Stimulated activated CD4-positive, alpha-beta T cell treated with anti-CD3 and anti-CD28 coated beads, Interleukin-4, amount 100 ng/mL, for 48 hours (primary cell): ENCODE measurements around the gene DPP10.

Experiments used
- DNase-seq, 2 donors: peaks; one replicate each; pipeline ENCODE4 v3.0.0-alpha.2; 2020; ENCODE audit warnings: low read depth in 2 of 2

DPP10 gene

GRCh38 chr2:114805195-114805594 lies 362.8 kb downstream of the DPP10 start:
- no peak for DNase-seq

DNA sequence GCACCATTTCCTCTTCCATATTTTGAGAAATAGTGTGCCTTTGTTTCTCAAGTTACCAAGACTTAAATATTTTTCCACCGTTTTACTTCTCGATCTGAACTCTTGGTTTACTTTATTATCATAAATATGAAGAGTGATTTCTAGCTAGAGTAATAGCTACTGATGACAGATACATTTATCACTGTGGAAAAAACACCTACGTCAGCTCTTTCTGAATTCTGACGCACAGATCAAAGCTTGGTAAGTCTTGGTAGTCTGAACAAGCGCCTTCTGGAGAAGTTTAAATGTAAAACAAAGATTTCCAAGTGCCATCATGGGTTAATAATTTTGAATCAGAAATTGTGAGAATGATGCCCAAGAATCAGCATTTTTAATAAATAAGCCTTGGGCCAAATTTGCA lies 367.7 kb downstream of the DPP10 start:
- DNase-seq, result no peak

GRCh38 chr2:114812261-114812660 lies 369.8 kb downstream of the DPP10 start:
- DNase-seq, result no peak

- no peak for DNase-seq
Measured at GRCh38 chr2:114814355-114814754, 371.9 kb downstream of the DPP10 start.

- no peak for DNase-seq
Measured at GRCh38 chr2:114821055-114821454, 378.6 kb downstream of the DPP10 start.

DNA sequence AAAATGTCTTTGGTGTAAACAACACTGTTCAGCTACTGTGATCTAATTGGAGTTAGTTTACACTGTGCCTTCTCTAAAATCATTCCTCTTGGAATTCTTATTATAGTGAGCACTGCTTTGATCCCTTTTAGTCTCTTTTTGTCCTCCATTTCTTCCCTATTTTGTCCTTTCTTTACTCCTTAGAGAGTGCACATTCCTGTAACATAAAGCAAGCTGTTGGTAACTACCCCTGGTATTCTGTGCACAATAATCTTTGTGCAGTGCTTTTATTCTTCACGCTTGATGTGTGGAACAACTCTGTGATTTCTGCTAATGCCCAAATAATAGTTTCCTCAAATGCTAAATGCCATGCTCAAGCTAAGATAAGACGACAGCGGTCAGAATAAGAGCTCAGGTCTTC lies 401.5 kb downstream of the DPP10 start:
- DNase-seq, result no peak

GRCh38 chr2:114857196-114857595 lies 414.8 kb downstream of the DPP10 start:
- no peak for DNase-seq

DNA sequence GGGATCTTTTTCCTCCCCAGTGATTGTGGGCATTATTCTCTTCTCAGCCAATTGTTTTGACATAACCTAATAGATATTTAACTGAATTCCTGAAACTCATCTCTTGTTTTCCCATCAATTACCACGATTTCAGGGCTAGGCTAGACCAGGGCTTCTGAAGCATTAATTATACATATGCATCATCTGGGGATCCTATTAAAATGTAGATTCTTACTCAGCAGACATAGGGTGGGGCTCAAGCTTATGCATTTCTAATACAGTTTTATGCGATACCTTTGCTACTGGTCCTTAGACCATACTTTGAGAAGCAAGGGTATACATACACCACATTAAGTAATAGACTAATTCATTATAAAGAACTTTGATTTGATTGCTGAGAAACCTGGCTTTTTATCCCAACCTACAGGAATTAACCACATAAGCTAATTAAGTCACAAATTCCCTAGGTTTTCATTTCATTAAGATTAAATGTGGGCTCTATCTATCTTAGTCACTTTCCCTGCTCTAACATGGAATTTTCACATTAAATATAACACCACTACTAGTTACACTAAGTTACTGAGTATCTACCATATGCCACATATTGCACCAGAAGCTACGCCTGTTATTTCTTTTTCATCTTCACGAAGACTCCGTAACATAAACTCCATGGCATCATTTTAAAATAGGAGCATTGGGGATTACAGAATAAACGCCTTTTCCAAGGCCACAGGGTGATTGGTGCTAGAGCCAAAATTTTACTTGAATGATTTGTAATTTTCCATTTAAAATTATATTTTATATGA lies 417.5 kb downstream of the DPP10 start:
- no peak for DNase-seq

GRCh38 chr2:114862243-114862642 lies 419.8 kb downstream of the DPP10 start:
- no peak for DNase-seq

DNA sequence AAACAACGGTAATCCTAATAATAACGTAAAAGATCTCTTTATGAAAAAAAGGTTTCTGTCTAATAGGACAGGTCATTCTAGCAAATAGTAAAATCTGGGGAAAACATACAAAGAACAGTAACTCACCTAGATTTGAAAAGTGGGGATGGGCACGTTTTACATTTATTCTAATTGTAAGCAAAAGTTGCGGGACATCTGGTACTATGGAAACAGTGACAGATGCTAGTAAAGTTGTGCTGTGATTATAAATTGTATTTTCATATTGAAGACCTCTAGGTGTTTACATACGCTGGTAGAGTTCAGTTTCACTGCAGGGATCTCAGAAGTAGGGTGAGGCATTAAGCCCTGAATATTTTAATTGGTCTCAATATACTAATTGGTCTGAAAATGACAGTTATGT lies 422.5 kb downstream of the DPP10 start:
- DNase-seq, result no peak

DNA sequence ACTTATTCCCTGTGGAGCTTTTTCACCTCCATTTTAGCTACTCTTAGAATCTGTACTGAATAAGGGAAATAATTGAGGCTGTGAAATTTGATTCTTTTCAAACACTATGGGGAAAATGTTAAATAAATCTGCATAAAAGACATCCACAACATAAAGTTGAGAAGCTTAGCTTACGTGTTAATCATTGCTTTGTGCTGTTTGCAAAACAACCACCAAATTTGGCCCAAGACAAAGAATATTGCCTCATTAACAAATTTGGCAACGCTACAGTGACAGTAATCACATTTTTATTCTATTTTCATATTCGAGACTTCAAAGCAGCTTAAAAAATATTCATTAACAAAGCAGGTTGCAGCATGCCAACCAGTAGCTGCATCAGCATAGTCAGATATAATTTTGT lies 437.6 kb downstream of the DPP10 start:
- DNase-seq, result no peak

DNA sequence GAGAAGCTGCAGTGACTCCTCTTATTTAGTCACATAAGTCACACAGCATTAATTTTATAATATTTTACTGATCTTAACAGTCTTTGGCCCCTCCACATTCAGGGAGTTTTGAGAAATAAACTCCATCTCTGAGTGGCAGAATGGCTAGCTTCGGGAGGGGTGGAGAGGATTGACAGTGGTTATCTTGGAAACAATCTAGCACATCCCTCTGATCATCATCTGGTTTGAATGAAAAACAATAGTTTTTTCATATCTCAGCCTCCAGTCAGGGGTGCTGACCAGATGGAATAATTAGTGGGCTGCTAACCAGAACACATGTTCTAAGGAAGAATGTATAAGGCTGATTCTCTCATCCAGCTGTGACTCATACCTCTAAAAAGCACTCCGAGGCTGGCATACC lies 477.5 kb downstream of the DPP10 start:
- DNase-seq, result no peak

- no peak for DNase-seq
Measured at GRCh38 chr2:114922076-114922475, 479.6 kb downstream of the DPP10 start.

GRCh38 chr2:114925296-114926255 lies 483.1 kb downstream of the DPP10 start:
- DNase-seq, result no peak

- no peak for DNase-seq
Measured at GRCh38 chr2:114926303-114926702, 483.9 kb downstream of the DPP10 start.

GRCh38 chr2:114929225-114929624 lies 486.8 kb downstream of the DPP10 start:
- DNase-seq, result no peak

GRCh38 chr2:114933671-114934241 lies 491.3 kb downstream of the DPP10 start:
- DNase-seq, result no peak

GRCh38 chr2:114935031-114935430 lies 492.6 kb downstream of the DPP10 start:
- DNase-seq, result no peak

GRCh38 chr2:114937366-114937930 lies 495.0 kb downstream of the DPP10 start:
- no peak for DNase-seq

DNA sequence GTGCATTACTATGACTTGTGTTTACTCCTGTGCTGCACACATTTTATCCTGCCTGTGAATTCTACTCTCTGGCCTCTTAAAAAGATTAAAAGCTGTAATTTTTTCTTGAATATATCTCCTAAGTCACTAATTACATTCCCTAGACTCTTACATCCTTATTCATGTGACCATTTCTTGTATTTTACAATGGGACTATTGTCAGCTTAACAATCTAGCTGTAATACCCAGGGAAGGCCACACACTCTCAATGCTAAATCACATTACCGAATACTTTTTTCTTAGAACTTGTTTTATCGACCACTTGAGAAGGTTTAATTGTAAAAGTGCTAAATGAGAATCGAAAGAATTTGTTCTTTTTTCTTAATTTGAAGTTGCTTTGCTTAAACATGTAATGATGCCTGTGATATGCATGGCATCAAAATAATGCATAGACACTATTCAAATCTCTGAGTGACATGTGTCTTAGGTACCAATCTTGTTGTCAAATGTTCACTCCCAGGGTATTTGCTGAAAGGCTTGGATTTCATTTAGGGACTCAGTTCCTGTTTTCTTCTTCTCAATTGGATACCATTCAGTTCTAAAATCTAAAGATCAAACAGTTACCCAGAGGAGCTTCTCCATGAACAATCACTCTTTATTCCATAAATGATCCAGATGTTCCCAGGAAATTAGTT lies 498.5 kb downstream of the DPP10 start:
- no peak for DNase-seq

- DNase-seq, result no peak
Measured at GRCh38 chr2:114949228-114949804, 506.9 kb downstream of the DPP10 start.
